ENCODE results near the gene ESPL1.

GRCh38 chr12:53225635-53226424 lies 42.3 kb upstream of the ESPL1 start:
- TF ChIP-seq CTCF (optimal IDR thresholded peaks at IDR 0.05 in 1 of 3, IDR thresholded peaks at IDR 0.05 in 1 of 3, conservative IDR thresholded peaks at IDR 0.05 in 1 of 3; ENCODE audit: extremely low read depth in 1 of 3, insufficient read depth in 2 of 3, low read length in 3 of 3): peak in 1 of 3 experiments; percentile 6
- no peak for TF ChIP-seq EZH2 (IDR thresholded peaks at IDR 0.05; ENCODE audit: low read length)
